GM23248 (cell line): ENCODE data around the gene SLC35F3.

Experiments used
- EZH2 ChIP-seq: fragments of 200-600 bp; sonication (generic); IDR thresholded peaks from 2 replicates; pipeline ENCODE4 v1.6.1; 2018; ENCODE audit warnings: antibody characterized with exemption, mild to moderate bottlenecking; ENCODE audit not compliant: insufficient read depth, poor library complexity, severe bottlenecking
- EZH2phosphoT487 ChIP-seq: fragments of 200-600 bp; sonication (generic); IDR thresholded peaks from 2 replicates; pipeline ENCODE4 v1.6.1; 2018; ENCODE audit warnings: antibody characterized with exemption, moderate library complexity, mild to moderate bottlenecking, low read depth; ENCODE audit not compliant: insufficient read depth

- TF ChIP-seq EZH2: no peak
- no peak for TF ChIP-seq EZH2phosphoT487
Observed at GRCh38 chr1:233916706-233917105, 12.2 kb downstream of the SLC35F3 start.
